ENCODE data around the gene OR52B6.

- no peak for TF ChIP-seq CTCF (IDR thresholded peaks at IDR 0.05)
- TF ChIP-seq EP300 (IDR thresholded peaks at IDR 0.05) = no peak
Observed at GRCh38 chr11:5556596-5557188, 24.0 kb upstream of the OR52B6 start.

All from sigmoid colon (tissue), 4 donors.